HEK293 (cell line): Measurements from ENCODE around the gene ARHGAP25.
A peak's percentile ranks its signal among the peaks of the same experiment; 100 is the strongest.

Source experiments
- CTCF ChIA-PET: fragments of 350-600 bp; formaldehyde crosslinking; extraction: SDS; loops from one replicate; lab custom pipeline; 2021; ENCODE audit warnings: antibody characterized with exemption; lab: Yijun Ruan, JAX
- POLR2A ChIA-PET: fragments of 300-600 bp; formaldehyde crosslinking; extraction: SDS; loops from one replicate; lab custom pipeline; 2020; ENCODE audit warnings: antibody characterized with exemption, inconsistent platforms; lab: Yijun Ruan, JAX
- H3K27ac ChIP-seq: fragments of 200-500 bp; sonication (Bioruptor generic); 2 replicates; pipeline ENCODE4 v1.5.1; 2014; ENCODE audit warnings: low read depth, low read length, control low read depth, inconsistent platforms; ENCODE audit errors: extremely low read depth
- H3K36me3 ChIP-seq, 2 experiments: fragments of 200-500 bp in 1 of 2; sonication (Bioruptor generic) in 1 of 2; 1 replicate in 1 of 2; 2 replicates in 1 of 2; pipeline ENCODE4 v1.5.1; 2014 to 2017; ENCODE audit warnings: inconsistent platforms in 2 of 2, low read length in 2 of 2; ENCODE audit not compliant: control insufficient read depth in 2 of 2, insufficient read depth in 1 of 2
- H3K4me1 ChIP-seq: fragments of 200-500 bp; sonication (Bioruptor generic); 2 replicates; pipeline ENCODE4 v1.5.1; 2014; ENCODE audit warnings: mild to moderate bottlenecking, low read length, inconsistent platforms; ENCODE audit not compliant: control insufficient read depth, insufficient read depth
- H3K4me3 ChIP-seq: 2 replicates; pipeline ENCODE4 v1.5.1; 2011; ENCODE audit warnings: low read depth, mild to moderate bottlenecking, control low read depth, low read length, moderate library complexity
- H3K9me3 ChIP-seq: fragments of 200-500 bp; sonication (Bioruptor generic); 2 replicates; pipeline ENCODE4 v1.5.1; 2014; ENCODE audit warnings: low read depth, low read length, inconsistent platforms; ENCODE audit not compliant: control insufficient read depth, insufficient read depth
- HOXD13 ChIP-seq: sonication (generic); formaldehyde crosslinking; IDR thresholded peaks from 2 replicates; pipeline ENCODE4 v1.8.0; 2022; ENCODE audit warnings: missing genetic modification reagents, borderline replicate concordance
- MYNN ChIP-seq: fragments of 450-650 bp; formaldehyde crosslinking; IDR thresholded peaks from 2 replicates; pipeline ENCODE4 v1.5.1; 2016; ENCODE audit warnings: missing biosample characterization, missing genetic modification characterization, borderline replicate concordance
- PRDM1 ChIP-seq: fragments of 450-650 bp; formaldehyde crosslinking; IDR thresholded peaks from 2 replicates; pipeline ENCODE4; 2016; ENCODE audit warnings: missing biosample characterization, missing genetic modification characterization
- SALL2 ChIP-seq: fragments of 450-650 bp; formaldehyde crosslinking; IDR thresholded peaks from 2 replicates; pipeline ENCODE4 v1.5.0; 2017; ENCODE audit warnings: missing biosample characterization, mild to moderate bottlenecking, missing genetic modification characterization, borderline replicate concordance
- SCRT2 ChIP-seq: fragments of 450-650 bp; formaldehyde crosslinking; IDR thresholded peaks from 2 replicates; pipeline ENCODE4 v1.5.1; 2016; ENCODE audit warnings: missing biosample characterization, missing genetic modification characterization
- SETDB1 ChIP-seq: IDR thresholded peaks from one replicate; pipeline ENCODE4 v1.6.1; 2017; ENCODE audit warnings: mild to moderate bottlenecking, low read length, moderate library complexity, mixed read lengths; ENCODE audit not compliant: insufficient read length
- SP7 ChIP-seq: fragments of 450-650 bp; formaldehyde crosslinking; IDR thresholded peaks from 2 replicates; pipeline ENCODE4 v1.5.1; 2016; ENCODE audit warnings: missing biosample characterization, missing genetic modification characterization
- TSHZ1 ChIP-seq: fragments of 450-650 bp; formaldehyde crosslinking; IDR thresholded peaks from 2 replicates; pipeline ENCODE4 v1.5.1; 2016; ENCODE audit warnings: missing biosample characterization, missing genetic modification characterization, borderline replicate concordance
- YY1 ChIP-seq: fragments of 450-650 bp; formaldehyde crosslinking; IDR thresholded peaks from 2 replicates; pipeline ENCODE4 v1.5.1; 2018; ENCODE audit warnings: missing biosample characterization, missing genetic modification characterization
- ZBTB11 ChIP-seq: fragments of 450-650 bp; formaldehyde crosslinking; conservative IDR thresholded peaks from 2 replicates; pipeline ENCODE4 v1.5.1; 2016; ENCODE audit warnings: low read depth, missing biosample characterization, missing genetic modification characterization
- ZBTB48 ChIP-seq: fragments of 450-650 bp; formaldehyde crosslinking; IDR thresholded peaks from 2 replicates; pipeline ENCODE4 v1.5.1; 2016; ENCODE audit warnings: missing biosample characterization, missing genetic modification characterization
- ZFHX2 ChIP-seq: fragments of 450-650 bp; formaldehyde crosslinking; conservative IDR thresholded peaks from 2 replicates; pipeline ENCODE4 v1.5.1; 2016; ENCODE audit warnings: missing biosample characterization, missing genetic modification characterization
- ZNF157 ChIP-seq: fragments of 450-650 bp; formaldehyde crosslinking; IDR thresholded peaks from 2 replicates; pipeline ENCODE4 v1.5.1; 2016; ENCODE audit warnings: missing biosample characterization, missing genetic modification characterization
- ZNF175 ChIP-seq: fragments of 450-650 bp; formaldehyde crosslinking; IDR thresholded peaks from 2 replicates; pipeline ENCODE4 v1.5.1; 2016; ENCODE audit warnings: missing biosample characterization, missing genetic modification characterization
- ZNF211 ChIP-seq: fragments of 450-650 bp; formaldehyde crosslinking; IDR thresholded peaks from 2 replicates; pipeline ENCODE4 v1.5.1; 2016; ENCODE audit warnings: low read depth, missing biosample characterization, missing genetic modification characterization
- ZNF266 ChIP-seq: fragments of 450-650 bp; formaldehyde crosslinking; IDR thresholded peaks from 2 replicates; pipeline ENCODE4 v1.5.1; 2016; ENCODE audit warnings: missing biosample characterization, missing genetic modification characterization, low read depth
- ZNF274 ChIP-seq, 2 experiments: fragments of 200-500 bp in 1 of 2; fragments of 450-650 bp in 1 of 2; sonication (Bioruptor generic) in 1 of 2; formaldehyde crosslinking in 1 of 2; IDR thresholded peaks; 2 replicates each; pipeline versions ENCODE4 v1.5.1 to v1.6.1; 2014 to 2016; ENCODE audit warnings: borderline replicate concordance in 1 of 2, inconsistent platforms in 1 of 2, low read length in 1 of 2, missing biosample characterization in 1 of 2, missing genetic modification characterization in 1 of 2
- ZNF311 ChIP-seq: fragments of 450-650 bp; formaldehyde crosslinking; IDR thresholded peaks from 2 replicates; pipeline ENCODE4 v1.5.1; 2017; ENCODE audit warnings: missing biosample characterization, missing genetic modification characterization, borderline replicate concordance
- ZNF404 ChIP-seq: fragments of 450-650 bp; formaldehyde crosslinking; IDR thresholded peaks from 2 replicates; pipeline ENCODE4 v1.5.1; 2017; ENCODE audit warnings: missing biosample characterization, missing genetic modification characterization
- ZNF423 ChIP-seq: fragments of 450-650 bp; formaldehyde crosslinking; IDR thresholded peaks from 2 replicates; pipeline ENCODE4 v1.5.1; 2016; ENCODE audit warnings: missing biosample characterization, missing genetic modification characterization
- ZNF449 ChIP-seq: fragments of 450-650 bp; formaldehyde crosslinking; IDR thresholded peaks from 2 replicates; pipeline ENCODE4 v1.5.1; 2017; ENCODE audit warnings: missing biosample characterization, mild to moderate bottlenecking, missing genetic modification characterization, moderate library complexity
- ZNF529 ChIP-seq: fragments of 450-650 bp; formaldehyde crosslinking; IDR thresholded peaks from 2 replicates; pipeline ENCODE4 v1.5.1; 2017; ENCODE audit warnings: missing genetic modification characterization, missing biosample characterization; ENCODE audit not compliant: insufficient replicate concordance
- ZNF560 ChIP-seq: fragments of 450-650 bp; formaldehyde crosslinking; IDR thresholded peaks from 2 replicates; pipeline ENCODE4 v1.5.1; 2017; ENCODE audit warnings: missing biosample characterization, missing genetic modification characterization, borderline replicate concordance
- ZNF837 ChIP-seq: fragments of 450-650 bp; formaldehyde crosslinking; IDR thresholded peaks from 2 replicates; pipeline ENCODE4 v1.5.1; 2016; ENCODE audit warnings: missing biosample characterization, missing genetic modification characterization

ARHGAP25 gene

GRCh38 chr2:68831686-68832232 lies 97.1 kb downstream of the ARHGAP25 start (continued):
- TF ChIP-seq ZNF560 (tag by site-specific recombination) (no peak), YY1 (tag by site-specific recombination) (no peak), ZNF266 (tag by site-specific recombination) (no peak), ZBTB48 (tag by site-specific recombination) (no peak)

- Histone ChIP-seq H3K4me1 (peaks cover 8% of the 10 kb centered on the region), H3K27ac (no peak overlapping the region), H3K36me3 (no peaks in the 10 kb centered on the region), H3K4me3 (no peak overlapping the region), H3K9me3 (no peaks in the 10 kb centered on the region)
- TF ChIP-seq ZNF311 (tag by site-specific recombination) (no peak), MYNN (tag by site-specific recombination) (no peak), ZNF274 (IDR thresholded peaks at IDR 0.05; ENCODE audit: low read length) (no peak), ZNF274 (tag by site-specific recombination; IDR thresholded peaks at IDR 0.05; ENCODE audit: borderline replicate concordance) (no peak), TSHZ1 (no peak), SP7 (tag by site-specific recombination) (0 out of 2 replicates have a peak, but pooled peaks have one; percentile 35), ZNF175 (tag by site-specific recombination) (no peak), ZFHX2 (tag by site-specific recombination) (peak; percentile 53), ZNF837 (tag by site-specific recombination) (no peak), SCRT2 (tag by site-specific recombination) (peak; percentile 64; the same call in 1 of the 2 replicates)
- CTCF ChIA-PET, result interaction anchor here (0.9 to 10.0 kb wide), 3 partner anchors 75 to 123 kb away, joined by 4 to 130 read pairs (median 4); no protein-coding TSS in a partner anchor
- POLR2A ChIA-PET, result no interaction called here
These were observed 97.7 kb downstream of the ARHGAP25 start for GRCh38 chr2:68832233-68832869.

- H3K9me3 ChIP-seq, result no peaks in the 10 kb centered on the region
- no peaks in the 10 kb centered on the region for H3K36me3 ChIP-seq
- H3K4me1 ChIP-seq, result peaks cover 8% of the 10 kb centered on the region
- no peak overlapping the region for H3K4me3 ChIP-seq
- ChIA-PET POLR2A (no interaction called here), CTCF (interaction anchor here (0.6 to 10.0 kb wide), 4 partner anchors 23 to 124 kb away, joined by 4 to 130 read pairs (median 4); no protein-coding TSS in a partner anchor)
- H3K27ac ChIP-seq, result no peak overlapping the region
- TF ChIP-seq ZBTB11 (tag by site-specific recombination) (no peak), ZNF560 (tag by site-specific recombination) (no peak), ZNF404 (tag by site-specific recombination) (no peak), ZNF423 (no peak), SETDB1 (no peak), ZNF449 (tag by site-specific recombination) (no peak), YY1 (tag by site-specific recombination) (no peak), SALL2 (tag by site-specific recombination) (no peak), ZNF211 (tag by site-specific recombination) (no peak), ZNF157 (tag by site-specific recombination) (no peak), HOXD13 (CRISPR knock-in tag) (no peak), ZNF529 (tag by site-specific recombination) (no peak), PRDM1 (tag by site-specific recombination) (no peak)
These were observed 98.6 kb downstream of the ARHGAP25 start for GRCh38 chr2:68833162-68833561.
